ENCODE results near the gene GPS1. TPM values are rescaled to one million over a fixed set of nuclear protein-coding genes. Genes with fewer than 3 reads are reported as not detected.

The GPS1 gene
- total RNA-seq, 2 donors from 2014 or later = 79.5 to 90.8 TPM

DNA sequence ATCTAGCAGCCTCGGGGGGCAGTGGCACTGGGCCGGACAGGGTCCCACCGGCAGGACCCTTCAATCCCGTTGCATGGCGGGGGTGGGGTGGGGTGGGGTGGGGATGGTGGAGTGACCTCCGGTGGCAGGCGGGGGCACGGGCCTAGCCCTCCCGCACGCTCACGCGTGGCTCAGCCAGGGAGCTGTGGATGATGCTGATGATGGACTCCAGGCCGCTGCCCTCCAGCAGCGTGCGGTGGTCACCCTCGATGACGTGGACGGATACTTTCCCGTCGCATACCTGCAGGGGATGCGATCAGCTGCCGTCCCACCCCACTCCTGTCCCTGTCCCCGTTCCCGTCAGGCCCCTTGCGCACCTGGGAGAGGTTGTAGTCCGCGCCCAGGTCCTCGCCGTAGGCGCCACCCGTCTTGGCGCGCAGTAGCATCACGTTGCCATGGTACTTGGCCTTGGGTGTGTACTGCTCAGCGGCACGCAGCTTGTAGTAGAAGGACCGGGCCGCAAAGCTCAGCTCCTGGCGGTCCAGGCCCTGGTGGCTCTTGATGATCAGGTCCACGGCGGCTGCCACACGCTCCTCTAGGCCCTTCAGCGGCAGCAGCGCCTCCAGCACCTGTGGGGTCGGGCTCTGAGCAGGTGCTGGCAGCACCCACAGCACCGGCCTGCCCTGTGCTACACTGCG, 27.4 kb downstream of the GPS1 start:
- Histone ChIP-seq H3K36me3 (peaks cover 48% of the 10 kb centered on the region), H3K4me1 (no peaks in the 10 kb centered on the region), H3K9me3 (no peaks in the 10 kb centered on the region), H3K4me3 (no peak overlapping the region), H3K27me3 (no peaks in the 10 kb centered on the region), H3K27ac (no peak overlapping the region)
- no peak for TF ChIP-seq CTCF (IDR thresholded peaks at IDR 0.05)
- DNase-seq (ENCODE audit: low spot score) = no peak

DNA sequence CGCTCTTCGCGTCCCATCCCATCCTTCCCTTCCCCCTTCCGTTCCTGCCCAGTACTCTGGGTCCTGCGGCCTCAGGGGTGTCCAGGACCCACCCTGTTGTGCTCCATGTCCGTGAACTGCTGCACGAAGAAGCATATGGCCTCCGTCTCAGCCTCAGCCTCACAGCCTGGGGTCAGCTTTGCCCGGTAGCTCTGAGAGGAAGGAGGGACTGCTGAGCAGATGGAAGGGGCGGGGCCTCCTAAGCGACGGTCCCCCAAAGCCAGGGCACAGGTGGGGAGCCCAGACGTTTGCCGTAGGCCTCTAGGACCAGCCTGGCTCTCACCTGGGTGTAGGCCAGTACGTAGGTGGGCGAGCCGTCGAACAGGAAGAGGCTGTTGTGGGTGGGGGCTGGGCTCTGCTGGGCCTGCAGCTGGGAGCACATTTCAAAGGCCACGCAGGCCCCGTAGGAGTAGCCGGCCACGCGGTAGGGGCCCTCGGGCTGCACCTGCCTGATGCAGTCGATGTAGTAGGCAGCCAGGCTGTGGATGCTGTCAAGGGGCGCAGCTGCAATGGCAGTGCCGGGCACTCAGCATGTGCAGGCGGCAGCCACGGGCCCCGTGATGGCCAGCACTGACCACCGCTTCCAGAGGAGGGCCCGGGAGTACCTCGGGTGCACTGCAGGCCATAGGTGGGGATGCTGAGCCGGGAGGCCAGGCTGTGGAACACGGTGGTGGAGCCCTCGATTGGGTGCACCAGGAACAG, 28.5 kb downstream of the GPS1 start:
- Histone ChIP-seq H3K27ac (no peak overlapping the region), H3K4me3 (no peak overlapping the region), H3K9me3 (no peaks in the 10 kb centered on the region), H3K27me3 (no peaks in the 10 kb centered on the region), H3K4me1 (no peaks in the 10 kb centered on the region), H3K36me3 (peaks cover 59% of the 10 kb centered on the region)
- no peak for DNase-seq (ENCODE audit: low spot score)
- TF ChIP-seq CTCF (IDR thresholded peaks at IDR 0.05) = no peak

GRCh38 chr17:82080789-82081464, 29.2 kb downstream of the GPS1 start:
- Histone ChIP-seq H3K4me3 (no peak overlapping the region), H3K27ac (no peak overlapping the region), H3K27me3 (no peaks in the 10 kb centered on the region), H3K36me3 (peaks cover 66% of the 10 kb centered on the region), H3K4me1 (no peaks in the 10 kb centered on the region), H3K9me3 (no peaks in the 10 kb centered on the region)
- no peak for DNase-seq (ENCODE audit: low spot score)
- TF ChIP-seq CTCF (IDR thresholded peaks at IDR 0.05) = no peak

GRCh38 chr17:82081546-82081945, 29.8 kb downstream of the GPS1 start:
- no peaks in the 10 kb centered on the region for H3K4me1 ChIP-seq
- no peak for DNase-seq (ENCODE audit: low spot score)
- H3K27me3 ChIP-seq = no peaks in the 10 kb centered on the region
- H3K9me3 ChIP-seq = no peaks in the 10 kb centered on the region
- no peak overlapping the region for H3K4me3 ChIP-seq
- H3K27ac ChIP-seq = no peak overlapping the region
- H3K36me3 ChIP-seq = peaks cover 72% of the 10 kb centered on the region
- no peak for TF ChIP-seq CTCF (IDR thresholded peaks at IDR 0.05)

GRCh38 chr17:82081966-82082365, 30.3 kb downstream of the GPS1 start:
- peaks cover 76% of the 10 kb centered on the region for H3K36me3 ChIP-seq
- H3K4me3 ChIP-seq = no peak overlapping the region
- no peaks in the 10 kb centered on the region for H3K4me1 ChIP-seq
- H3K27ac ChIP-seq = no peak overlapping the region
- TF ChIP-seq CTCF (IDR thresholded peaks at IDR 0.05) = no peak
- H3K9me3 ChIP-seq = no peaks in the 10 kb centered on the region
- H3K27me3 ChIP-seq = no peaks in the 10 kb centered on the region
- DNase-seq (ENCODE audit: low spot score) = no peak
